Measurements from ENCODE around the gene LAYN.

LAYN gene

DNA sequence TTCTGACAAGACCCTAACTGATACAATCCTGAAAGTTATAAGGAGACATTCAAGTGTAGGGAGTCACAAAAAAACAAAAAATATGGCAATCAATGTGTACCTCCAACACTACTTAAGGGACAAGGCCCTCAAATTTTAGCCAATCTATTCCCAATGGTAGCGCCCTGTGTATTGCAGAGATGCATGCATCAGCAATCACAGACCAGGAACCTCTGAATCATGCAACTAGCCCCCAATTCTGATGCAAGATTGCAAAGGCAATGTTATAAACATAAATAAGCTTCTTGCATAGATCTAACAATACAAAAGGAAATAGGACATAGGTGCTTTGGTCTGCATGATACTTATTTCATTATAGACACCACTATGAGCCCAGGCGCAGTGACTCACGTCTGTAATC, 32.1 kb downstream of the LAYN start:
- Histone ChIP-seq H3K27me3 (ENCODE audit: control insufficient read depth, low read length) (no peaks in the 10 kb centered on the region), H3K36me3 (ENCODE audit: control insufficient read depth, low read length) (no peaks in the 10 kb centered on the region), H3K4me2 (ENCODE audit: low read length) (no peak overlapping the region), H3K9me3 (ENCODE audit: control insufficient read depth, insufficient read depth, low read length) (no peaks in the 10 kb centered on the region), H3K79me2 (ENCODE audit: control insufficient read depth, low read length) (no peaks in the 10 kb centered on the region), H3K4me1 (ENCODE audit: control insufficient read depth, low read length) (peaks cover 18% of the 10 kb centered on the region), H3K9me2 (replicated peaks; ENCODE audit: control insufficient read depth, low read length) (no peaks in the 10 kb centered on the region), H3K4me3 (ENCODE audit: low read length) (no peak overlapping the region), H4K20me1 (ENCODE audit: control insufficient read depth, insufficient read depth, low read depth, low read length) (no peaks in the 10 kb centered on the region), H3F3A (ENCODE audit: control insufficient read depth, insufficient read depth) (no peaks in the 10 kb centered on the region), H3K27ac (ENCODE audit: low read depth, low read length) (no peak overlapping the region)
- no peak for TF ChIP-seq EZH2phosphoT487 (IDR thresholded peaks at IDR 0.05; ENCODE audit: borderline replicate concordance, low read length)
- TF ChIP-seq, protein P1, sequence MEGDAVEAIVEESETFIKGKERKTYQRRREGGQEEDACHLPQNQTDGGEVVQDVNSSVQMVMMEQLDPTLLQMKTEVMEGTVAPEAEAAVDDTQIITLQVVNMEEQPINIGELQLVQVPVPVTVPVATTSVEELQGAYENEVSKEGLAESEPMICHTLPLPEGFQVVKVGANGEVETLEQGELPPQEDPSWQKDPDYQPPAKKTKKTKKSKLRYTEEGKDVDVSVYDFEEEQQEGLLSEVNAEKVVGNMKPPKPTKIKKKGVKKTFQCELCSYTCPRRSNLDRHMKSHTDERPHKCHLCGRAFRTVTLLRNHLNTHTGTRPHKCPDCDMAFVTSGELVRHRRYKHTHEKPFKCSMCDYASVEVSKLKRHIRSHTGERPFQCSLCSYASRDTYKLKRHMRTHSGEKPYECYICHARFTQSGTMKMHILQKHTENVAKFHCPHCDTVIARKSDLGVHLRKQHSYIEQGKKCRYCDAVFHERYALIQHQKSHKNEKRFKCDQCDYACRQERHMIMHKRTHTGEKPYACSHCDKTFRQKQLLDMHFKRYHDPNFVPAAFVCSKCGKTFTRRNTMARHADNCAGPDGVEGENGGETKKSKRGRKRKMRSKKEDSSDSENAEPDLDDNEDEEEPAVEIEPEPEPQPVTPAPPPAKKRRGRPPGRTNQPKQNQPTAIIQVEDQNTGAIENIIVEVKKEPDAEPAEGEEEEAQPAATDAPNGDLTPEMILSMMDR (IDR thresholded peaks at IDR 0.05; ENCODE audit: low read depth, low read length, poor library complexity, severe bottlenecking): no peak

DNA sequence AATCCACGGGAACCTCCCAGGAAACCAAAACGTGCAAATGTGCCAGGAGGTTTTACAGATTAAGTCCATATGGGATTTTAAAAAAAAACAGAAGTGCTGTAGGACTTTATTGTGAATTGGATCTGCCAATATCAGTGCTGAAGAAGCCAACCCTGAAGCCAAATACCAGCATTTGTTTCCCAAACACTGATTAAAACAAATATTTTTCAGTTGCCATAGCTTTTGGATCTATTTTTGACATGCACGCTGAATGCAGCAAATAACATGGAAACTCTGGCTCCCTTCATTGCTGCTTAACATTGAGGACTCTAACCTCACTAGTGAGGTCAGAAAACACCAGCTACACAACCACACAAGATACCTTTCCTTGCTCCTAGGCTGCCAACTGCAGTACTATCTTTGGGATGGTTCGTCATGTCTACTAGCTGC, 33.3 kb downstream of the LAYN start:
- Histone ChIP-seq H3K36me3 (ENCODE audit: control insufficient read depth, low read length) (no peaks in the 10 kb centered on the region), H3K27me3 (ENCODE audit: control insufficient read depth, low read length) (no peaks in the 10 kb centered on the region), H3K9me3 (ENCODE audit: control insufficient read depth, insufficient read depth, low read length) (no peaks in the 10 kb centered on the region), H3K27ac (ENCODE audit: low read depth, low read length) (no peak overlapping the region), H4K20me1 (ENCODE audit: control insufficient read depth, insufficient read depth, low read depth, low read length) (no peaks in the 10 kb centered on the region), H3K79me2 (ENCODE audit: control insufficient read depth, low read length) (no peaks in the 10 kb centered on the region), H3K4me2 (ENCODE audit: low read length) (peak overlapping the region; percentile 70), H3K4me3 (ENCODE audit: low read length) (peak overlapping the region; percentile 63; the same call in 1 of the 2 replicates), H3K4me1 (ENCODE audit: control insufficient read depth, low read length) (peaks cover 18% of the 10 kb centered on the region), H3K9me2 (replicated peaks; ENCODE audit: control insufficient read depth, low read length) (no peaks in the 10 kb centered on the region), H3F3A (ENCODE audit: control insufficient read depth, insufficient read depth) (no peaks in the 10 kb centered on the region)
- no peak for TF ChIP-seq EZH2phosphoT487 (IDR thresholded peaks at IDR 0.05; ENCODE audit: borderline replicate concordance, low read length)
- TF ChIP-seq, protein P1 (IDR thresholded peaks at IDR 0.05; ENCODE audit: low read depth, low read length, poor library complexity, severe bottlenecking): no peak

DNA sequence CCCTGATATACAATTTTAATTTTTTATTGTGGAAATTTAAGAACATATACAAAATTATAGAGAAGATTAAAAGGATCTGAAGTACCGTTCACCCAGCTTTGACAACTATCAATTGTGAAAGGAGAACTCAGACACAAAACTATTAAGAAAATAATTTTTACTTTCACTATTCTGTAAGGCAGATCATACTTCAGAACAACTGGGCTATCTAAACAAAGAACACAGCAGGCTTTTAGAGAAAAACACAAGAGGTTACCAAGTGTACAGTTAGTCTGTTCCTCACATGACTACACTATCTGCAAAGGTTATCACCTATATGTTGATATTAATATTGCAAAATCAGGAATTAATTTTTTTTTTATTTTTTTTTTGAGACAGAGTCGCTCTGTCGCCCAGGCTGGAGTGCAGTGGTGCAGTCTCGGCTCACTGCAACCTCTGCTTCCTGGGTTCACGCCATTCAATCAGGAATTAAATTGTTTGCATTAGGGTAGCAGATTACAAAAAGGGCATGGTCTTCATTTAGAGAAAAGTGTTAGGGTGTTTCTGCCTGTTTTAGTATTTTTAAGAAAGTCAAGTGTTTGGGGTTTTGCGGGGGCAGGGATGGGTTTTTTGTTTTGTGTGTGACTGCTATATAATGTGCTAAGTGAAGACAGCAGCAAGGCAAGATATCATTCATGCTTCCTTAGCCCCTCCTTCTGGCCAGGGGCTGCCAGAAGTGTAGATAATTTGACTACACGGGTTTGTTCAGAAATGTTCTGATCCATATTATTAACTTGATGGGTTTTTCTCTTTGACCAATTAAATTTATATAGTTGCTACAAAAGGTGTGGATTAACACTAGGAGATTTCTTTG, 34.1 kb downstream of the LAYN start:
- Histone ChIP-seq H3K27ac (ENCODE audit: low read depth, low read length) (no peak overlapping the region), H3K36me3 (ENCODE audit: control insufficient read depth, low read length) (no peaks in the 10 kb centered on the region), H3K4me2 (ENCODE audit: low read length) (peak overlapping the region; percentile 70), H3K27me3 (ENCODE audit: control insufficient read depth, low read length) (no peaks in the 10 kb centered on the region), H3F3A (ENCODE audit: control insufficient read depth, insufficient read depth) (no peaks in the 10 kb centered on the region), H4K20me1 (ENCODE audit: control insufficient read depth, insufficient read depth, low read depth, low read length) (no peaks in the 10 kb centered on the region), H3K9me2 (replicated peaks; ENCODE audit: control insufficient read depth, low read length) (no peaks in the 10 kb centered on the region), H3K9me3 (ENCODE audit: control insufficient read depth, insufficient read depth, low read length) (no peaks in the 10 kb centered on the region), H3K4me3 (ENCODE audit: low read length) (peak overlapping the region; percentile 63), H3K79me2 (ENCODE audit: control insufficient read depth, low read length) (no peaks in the 10 kb centered on the region), H3K4me1 (ENCODE audit: control insufficient read depth, low read length) (peaks cover 18% of the 10 kb centered on the region)
- TF ChIP-seq, protein P1 (IDR thresholded peaks at IDR 0.05; ENCODE audit: low read depth, low read length, poor library complexity, severe bottlenecking): no peak
- TF ChIP-seq EZH2phosphoT487 (IDR thresholded peaks at IDR 0.05; ENCODE audit: borderline replicate concordance, low read length): no peak
